NB4 (cell line): ENCODE measurements around the gene TNKS2.

ENCODE experiments used
- CTCF ChIP-seq: IDR thresholded peaks from one replicate; pipeline ENCODE4 v1.5.1; 2012; ENCODE audit warnings: low read depth, low read length
- MAX ChIP-seq: IDR thresholded peaks from 2 replicates; pipeline ENCODE4 v1.6.1; 2011; ENCODE audit warnings: low read depth, low read length
- POLR2A ChIP-seq: IDR thresholded peaks from 2 replicates; pipeline ENCODE4 v1.6.1; 2011; ENCODE audit warnings: mild to moderate bottlenecking; ENCODE audit not compliant: insufficient read length; ENCODE audit errors: extremely low read depth

GRCh38 chr10:91756286-91756685 lies 41.9 kb upstream of the TNKS2 start:
- no peak for TF ChIP-seq CTCF
- TF ChIP-seq POLR2A: no peak
- TF ChIP-seq MAX: no peak
